ENCODE results near the gene GPR139.

Gene GPR139

DNA sequence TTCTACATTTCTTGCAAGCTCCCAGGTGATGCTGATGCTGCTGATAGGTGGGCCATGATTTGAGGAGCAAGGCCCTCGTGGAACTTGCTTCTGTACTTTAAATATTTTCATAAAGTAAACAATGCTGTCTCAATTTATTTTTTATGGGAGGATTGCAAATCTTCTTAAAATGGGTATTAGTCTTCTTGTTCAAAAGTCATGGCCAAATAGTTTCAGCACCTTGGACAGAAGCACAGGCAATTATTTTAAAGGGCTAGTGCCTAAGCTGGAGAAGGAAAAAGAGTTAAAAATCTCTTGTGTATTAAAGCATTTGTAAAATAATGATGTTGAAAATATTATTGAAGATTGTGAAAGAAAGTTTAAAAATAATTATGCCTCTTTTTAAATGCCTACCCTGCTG, 50.5 kb downstream of the GPR139 start:
- Histone ChIP-seq H3K36me3 (ENCODE audit: insufficient read depth, low read length) (no peaks in the 10 kb centered on the region), H2AFZ (ENCODE audit: low read length, unreplicated experiment) (no peak overlapping the region), H3K27me3 (ENCODE audit: insufficient read depth, low read length) (no peaks in the 10 kb centered on the region), H3K4me3 (ENCODE audit: low read depth, low read length) (no peak overlapping the region), H3K27ac (ENCODE audit: low read depth, low read length) (no peak overlapping the region), H3K79me2 (ENCODE audit: control insufficient read depth, insufficient read depth, low read length, unreplicated experiment) (no peaks in the 10 kb centered on the region), H3K4me1 (ENCODE audit: control insufficient read depth, insufficient read depth, low read length, unreplicated experiment) (no peaks in the 10 kb centered on the region)

DNA sequence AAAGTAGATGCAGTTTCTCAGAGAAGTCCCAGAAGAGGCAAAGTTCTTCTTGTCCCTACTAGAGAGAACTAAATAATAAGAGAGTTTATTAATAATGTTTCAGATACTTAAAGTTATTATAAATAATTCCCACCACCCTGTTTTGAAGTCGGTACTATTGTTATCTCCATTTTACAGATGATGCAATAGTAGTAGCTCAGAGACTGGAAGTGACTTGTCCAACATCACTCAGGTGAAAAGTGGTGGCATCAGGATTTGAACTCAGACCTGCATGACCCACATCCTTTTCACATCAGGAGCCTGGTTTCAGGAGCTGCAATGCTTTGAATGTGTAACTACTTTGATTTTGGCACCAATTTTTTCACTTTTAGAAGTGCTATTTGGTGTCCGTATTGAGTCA, 52.7 kb downstream of the GPR139 start:
- Histone ChIP-seq H3K36me3 (ENCODE audit: insufficient read depth, low read length) (no peaks in the 10 kb centered on the region), H3K79me2 (ENCODE audit: control insufficient read depth, insufficient read depth, low read length, unreplicated experiment) (no peaks in the 10 kb centered on the region), H3K4me1 (ENCODE audit: control insufficient read depth, insufficient read depth, low read length, unreplicated experiment) (no peaks in the 10 kb centered on the region), H2AFZ (ENCODE audit: low read length, unreplicated experiment) (no peak overlapping the region), H3K27ac (ENCODE audit: low read depth, low read length) (no peak overlapping the region), H3K27me3 (ENCODE audit: insufficient read depth, low read length) (no peaks in the 10 kb centered on the region), H3K4me3 (ENCODE audit: low read depth, low read length) (no peak overlapping the region)

DNA sequence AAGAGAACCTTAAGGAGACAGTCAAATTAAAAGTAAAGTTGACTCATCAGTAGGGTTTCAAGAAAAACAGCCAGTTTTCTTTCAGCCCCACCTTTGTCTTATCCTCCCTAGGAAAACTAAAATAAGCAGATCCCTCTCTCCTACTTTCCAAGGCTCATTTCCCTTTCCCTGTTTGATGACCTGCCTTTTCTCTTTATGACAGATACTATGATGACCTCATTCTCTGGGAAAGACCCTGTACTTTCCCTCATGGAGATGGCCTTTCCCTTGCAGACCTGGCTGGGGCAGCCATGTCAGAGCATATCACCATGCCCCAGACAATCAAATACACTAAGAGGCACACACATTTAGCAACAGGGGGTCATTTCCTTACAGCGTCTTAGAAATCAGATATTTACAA, 53.6 kb downstream of the GPR139 start:
- H3K4me1 ChIP-seq (ENCODE audit: control insufficient read depth, insufficient read depth, low read length, unreplicated experiment) = no peaks in the 10 kb centered on the region
- H3K27ac ChIP-seq (ENCODE audit: low read depth, low read length) = no peak overlapping the region
- H3K36me3 ChIP-seq (ENCODE audit: insufficient read depth, low read length) = no peaks in the 10 kb centered on the region
- no peak overlapping the region for H2AFZ ChIP-seq (ENCODE audit: low read length, unreplicated experiment)
- H3K27me3 ChIP-seq (ENCODE audit: insufficient read depth, low read length) = no peaks in the 10 kb centered on the region
- H3K4me3 ChIP-seq (ENCODE audit: low read depth, low read length) = no peak overlapping the region
- H3K79me2 ChIP-seq (ENCODE audit: control insufficient read depth, insufficient read depth, low read length, unreplicated experiment) = no peaks in the 10 kb centered on the region

DNA sequence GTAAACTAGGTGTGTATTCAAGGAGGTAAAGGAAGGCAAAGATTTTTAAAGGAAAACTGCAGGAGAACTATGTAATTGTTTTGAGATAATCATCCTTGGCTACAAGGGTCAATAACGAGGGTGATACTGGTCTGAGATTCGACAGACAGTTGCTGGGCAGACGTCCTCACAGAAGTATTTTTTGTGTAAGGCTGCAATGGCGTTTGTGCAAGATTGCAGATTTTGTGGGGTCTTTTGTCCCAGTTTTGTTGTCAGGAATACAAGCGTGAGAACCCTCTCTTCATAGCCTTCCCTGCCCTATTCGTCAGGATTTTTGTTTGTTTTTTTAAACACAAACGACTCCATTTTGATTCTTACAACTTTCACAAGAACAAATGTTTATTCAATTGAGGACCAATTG, 57.5 kb downstream of the GPR139 start:
- H3K79me2 ChIP-seq (ENCODE audit: control insufficient read depth, insufficient read depth, low read length, unreplicated experiment) = no peaks in the 10 kb centered on the region
- no peaks in the 10 kb centered on the region for H3K4me1 ChIP-seq (ENCODE audit: control insufficient read depth, insufficient read depth, low read length, unreplicated experiment)
- H3K36me3 ChIP-seq (ENCODE audit: insufficient read depth, low read length) = no peaks in the 10 kb centered on the region
- H2AFZ ChIP-seq (ENCODE audit: low read length, unreplicated experiment) = no peak overlapping the region
- no peak overlapping the region for H3K27ac ChIP-seq (ENCODE audit: low read depth, low read length)
- no peaks in the 10 kb centered on the region for H3K27me3 ChIP-seq (ENCODE audit: insufficient read depth, low read length)
- no peak overlapping the region for H3K4me3 ChIP-seq (ENCODE audit: low read depth, low read length)

DNA sequence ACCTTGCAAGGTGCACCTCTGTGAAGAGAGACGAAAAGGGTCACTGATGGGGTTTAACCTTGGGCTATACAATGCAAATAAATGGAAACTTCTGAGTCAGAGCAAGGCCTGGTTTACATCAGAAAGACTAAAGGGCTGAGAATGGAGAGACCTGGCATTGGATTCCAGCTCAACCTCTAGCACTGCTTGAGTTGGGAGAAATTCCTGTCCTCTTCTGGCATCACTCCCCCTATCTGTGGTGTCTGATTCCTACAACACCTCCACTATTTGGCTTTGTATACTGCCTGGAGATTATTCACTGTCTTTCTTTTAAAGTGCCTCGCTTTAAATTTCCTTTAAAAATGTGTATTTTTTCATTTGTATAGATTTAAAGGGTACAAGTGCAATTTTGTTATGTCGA, 68.8 kb downstream of the GPR139 start:
- Histone ChIP-seq H3K4me3 (ENCODE audit: low read depth, low read length) (no peak overlapping the region), H3K27me3 (ENCODE audit: insufficient read depth, low read length) (peaks cover 10% of the 10 kb centered on the region; the same call in 1 of the 2 replicates), H3K27ac (ENCODE audit: low read depth, low read length) (no peak overlapping the region), H2AFZ (ENCODE audit: low read length, unreplicated experiment) (no peak overlapping the region), H3K36me3 (ENCODE audit: insufficient read depth, low read length) (no peaks in the 10 kb centered on the region), H3K79me2 (ENCODE audit: control insufficient read depth, insufficient read depth, low read length, unreplicated experiment) (no peaks in the 10 kb centered on the region), H3K4me1 (ENCODE audit: control insufficient read depth, insufficient read depth, low read length, unreplicated experiment) (no peaks in the 10 kb centered on the region)

DNA sequence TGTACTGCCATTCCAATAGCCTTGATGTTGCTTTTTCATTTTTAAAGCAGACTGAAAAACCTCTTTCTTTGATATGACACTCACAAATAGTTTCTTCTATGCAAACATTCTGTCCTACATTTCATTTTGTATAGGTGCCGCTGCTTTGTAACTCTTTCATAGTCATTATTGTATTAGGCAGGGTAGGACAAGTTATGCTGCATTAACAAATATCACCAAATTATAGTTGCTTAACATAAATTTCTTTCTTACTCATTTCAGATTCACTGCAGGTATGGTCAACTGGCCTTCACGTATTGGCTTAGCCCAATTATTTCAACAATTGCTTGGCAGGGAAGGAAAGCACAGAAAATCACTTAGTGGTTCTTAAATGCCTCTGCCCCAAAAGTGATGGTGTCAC, 70.8 kb downstream of the GPR139 start:
- H3K4me1 ChIP-seq (ENCODE audit: control insufficient read depth, insufficient read depth, low read length, unreplicated experiment) = no peaks in the 10 kb centered on the region
- no peak overlapping the region for H3K27ac ChIP-seq (ENCODE audit: low read depth, low read length)
- no peak overlapping the region for H3K4me3 ChIP-seq (ENCODE audit: low read depth, low read length)
- H3K36me3 ChIP-seq (ENCODE audit: insufficient read depth, low read length) = no peaks in the 10 kb centered on the region
- no peak overlapping the region for H2AFZ ChIP-seq (ENCODE audit: low read length, unreplicated experiment)
- no peaks in the 10 kb centered on the region for H3K79me2 ChIP-seq (ENCODE audit: control insufficient read depth, insufficient read depth, low read length, unreplicated experiment)
- peaks cover 10% of the 10 kb centered on the region; the same call in 1 of the 2 replicates for H3K27me3 ChIP-seq (ENCODE audit: insufficient read depth, low read length)

DNA sequence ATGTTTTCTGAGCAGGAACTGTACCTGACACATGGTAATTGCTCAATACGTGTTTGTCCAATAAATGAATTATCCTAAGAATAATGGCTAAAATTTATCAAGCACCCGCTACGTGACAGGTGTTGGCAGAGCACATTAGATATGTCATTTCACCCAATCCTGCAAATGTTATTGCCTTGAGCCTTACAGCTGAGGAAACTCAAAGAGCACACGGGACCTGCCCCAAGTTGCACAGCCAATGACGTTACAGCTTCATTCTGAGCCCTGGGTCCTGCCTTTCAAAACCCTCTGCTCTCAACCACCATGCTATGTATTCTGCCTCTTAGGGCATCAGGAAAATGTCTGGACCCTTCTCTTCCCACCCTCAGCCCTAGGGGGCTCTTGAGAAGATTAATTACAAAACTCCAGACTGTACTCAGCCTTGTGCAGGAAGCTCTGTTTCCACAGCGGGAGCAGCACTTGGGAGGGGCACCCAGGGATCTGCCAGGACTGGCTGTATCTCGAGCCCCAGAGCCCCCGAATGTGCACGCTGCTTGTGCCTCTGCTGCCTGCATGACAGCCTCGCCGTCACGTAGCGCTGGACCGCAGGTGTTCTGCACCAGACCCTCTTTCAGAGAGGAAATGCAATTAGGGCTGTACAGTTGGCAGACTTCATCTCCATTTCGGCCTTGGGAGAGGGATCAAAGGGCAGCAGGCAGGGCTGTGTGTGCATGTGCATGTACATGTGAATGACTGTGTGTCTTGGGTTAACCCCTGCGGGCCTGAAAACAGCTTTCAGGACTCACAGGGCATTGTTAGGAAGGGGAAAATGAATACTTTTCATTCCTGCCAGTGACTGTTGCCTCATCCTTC, 71.6 kb downstream of the GPR139 start:
- H3K4me1 ChIP-seq (ENCODE audit: control insufficient read depth, insufficient read depth, low read length, unreplicated experiment) = no peaks in the 10 kb centered on the region
- H3K36me3 ChIP-seq (ENCODE audit: insufficient read depth, low read length) = no peaks in the 10 kb centered on the region
- H3K27me3 ChIP-seq (ENCODE audit: insufficient read depth, low read length) = peaks cover 10% of the 10 kb centered on the region; the same call in 1 of the 2 replicates
- no peak overlapping the region for H2AFZ ChIP-seq (ENCODE audit: low read length, unreplicated experiment)
- no peaks in the 10 kb centered on the region for H3K79me2 ChIP-seq (ENCODE audit: control insufficient read depth, insufficient read depth, low read length, unreplicated experiment)
- no peak overlapping the region for H3K4me3 ChIP-seq (ENCODE audit: low read depth, low read length)
- H3K27ac ChIP-seq (ENCODE audit: low read depth, low read length) = no peak overlapping the region

DNA sequence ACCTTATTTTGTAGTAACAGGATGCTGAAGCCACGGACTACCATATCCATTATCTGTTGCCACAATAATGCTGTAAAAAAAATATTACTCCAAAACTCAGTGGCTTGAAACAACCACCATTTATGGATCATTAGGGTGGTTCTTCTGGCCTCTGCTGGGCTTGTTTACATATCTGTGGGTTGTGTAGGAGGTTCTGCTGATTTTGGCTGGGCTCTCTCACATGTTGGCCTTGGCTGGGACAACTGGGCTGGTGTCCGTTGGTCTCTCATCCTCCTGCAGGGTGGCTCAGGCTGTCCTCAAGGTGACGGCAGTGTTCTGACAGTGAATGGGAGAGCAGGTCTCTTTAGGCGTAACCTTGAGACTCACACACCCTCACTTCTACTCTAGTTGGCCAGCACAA, 76.0 kb downstream of the GPR139 start:
- Histone ChIP-seq H3K4me3 (ENCODE audit: low read depth, low read length) (no peak overlapping the region), H3K4me1 (ENCODE audit: control insufficient read depth, insufficient read depth, low read length, unreplicated experiment) (no peaks in the 10 kb centered on the region), H3K27me3 (ENCODE audit: insufficient read depth, low read length) (peaks cover 23% of the 10 kb centered on the region), H3K36me3 (ENCODE audit: insufficient read depth, low read length) (no peaks in the 10 kb centered on the region), H3K79me2 (ENCODE audit: control insufficient read depth, insufficient read depth, low read length, unreplicated experiment) (no peaks in the 10 kb centered on the region), H3K27ac (ENCODE audit: low read depth, low read length) (no peak overlapping the region), H2AFZ (ENCODE audit: low read length, unreplicated experiment) (no peak overlapping the region)

DNA sequence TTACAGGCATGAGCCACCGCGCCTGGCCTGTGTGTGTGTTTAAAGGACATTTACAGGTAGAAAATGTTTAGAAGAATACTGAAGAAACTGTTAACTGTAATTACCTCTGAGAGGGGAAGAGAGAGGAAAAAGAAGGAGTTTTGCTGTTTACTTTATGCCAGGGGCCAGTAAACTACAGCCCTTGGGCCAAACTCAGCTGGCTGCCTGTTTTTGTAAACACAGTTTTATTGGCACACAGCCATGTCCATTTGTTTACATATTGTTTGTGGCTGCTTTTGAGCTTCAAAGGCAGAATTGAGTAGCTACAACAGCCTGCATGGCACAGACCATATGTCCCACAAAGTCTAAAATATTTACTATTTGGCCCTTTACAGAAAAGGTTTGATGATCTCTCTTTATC, 76.4 kb downstream of the GPR139 start:
- Histone ChIP-seq H3K27ac (ENCODE audit: low read depth, low read length) (no peak overlapping the region), H3K27me3 (ENCODE audit: insufficient read depth, low read length) (peaks cover 22% of the 10 kb centered on the region), H3K4me1 (ENCODE audit: control insufficient read depth, insufficient read depth, low read length, unreplicated experiment) (no peaks in the 10 kb centered on the region), H3K4me3 (ENCODE audit: low read depth, low read length) (no peak overlapping the region), H2AFZ (ENCODE audit: low read length, unreplicated experiment) (no peak overlapping the region), H3K36me3 (ENCODE audit: insufficient read depth, low read length) (no peaks in the 10 kb centered on the region), H3K79me2 (ENCODE audit: control insufficient read depth, insufficient read depth, low read length, unreplicated experiment) (no peaks in the 10 kb centered on the region)

DNA sequence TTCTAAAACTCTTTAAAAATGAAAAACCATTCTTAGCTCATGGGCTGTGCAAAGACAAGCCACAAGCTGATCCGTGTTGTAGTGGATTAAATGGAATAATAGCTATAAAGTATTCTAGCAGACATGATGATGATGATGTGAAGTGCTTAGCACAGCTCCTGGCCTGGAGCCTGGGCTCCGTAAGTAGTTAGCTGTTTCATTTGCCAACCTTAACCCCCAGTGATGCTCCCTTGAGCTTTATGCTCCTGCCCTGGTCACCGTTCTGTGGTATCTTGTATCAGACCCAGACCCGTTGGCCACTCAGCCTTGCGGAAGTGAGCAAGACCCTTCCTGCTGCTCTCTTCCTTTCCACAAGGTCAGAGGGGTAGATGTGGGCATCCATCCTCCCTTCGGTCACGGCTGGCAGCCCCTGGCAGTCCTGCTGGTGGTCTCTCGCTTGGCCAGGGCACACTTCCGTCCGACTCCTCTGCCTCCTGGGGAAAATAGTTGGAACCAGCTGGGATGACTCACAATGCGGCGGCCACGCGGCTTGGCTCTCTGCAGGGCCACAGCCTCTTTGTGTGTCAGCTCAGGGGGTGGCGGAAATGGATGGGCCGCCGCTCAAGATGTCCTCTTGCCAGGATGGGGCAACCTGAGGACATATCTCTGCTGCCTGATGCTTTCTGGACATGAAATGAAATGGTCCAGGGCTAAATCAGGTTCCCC, 79.1 kb downstream of the GPR139 start:
- peaks cover 22% of the 10 kb centered on the region for H3K27me3 ChIP-seq (ENCODE audit: insufficient read depth, low read length)
- H3K36me3 ChIP-seq (ENCODE audit: insufficient read depth, low read length) = no peaks in the 10 kb centered on the region
- no peaks in the 10 kb centered on the region for H3K79me2 ChIP-seq (ENCODE audit: control insufficient read depth, insufficient read depth, low read length, unreplicated experiment)
- no peak overlapping the region for H2AFZ ChIP-seq (ENCODE audit: low read length, unreplicated experiment)
- no peak overlapping the region for H3K27ac ChIP-seq (ENCODE audit: low read depth, low read length)
- H3K4me3 ChIP-seq (ENCODE audit: low read depth, low read length) = no peak overlapping the region
- no peaks in the 10 kb centered on the region for H3K4me1 ChIP-seq (ENCODE audit: control insufficient read depth, insufficient read depth, low read length, unreplicated experiment)

DNA sequence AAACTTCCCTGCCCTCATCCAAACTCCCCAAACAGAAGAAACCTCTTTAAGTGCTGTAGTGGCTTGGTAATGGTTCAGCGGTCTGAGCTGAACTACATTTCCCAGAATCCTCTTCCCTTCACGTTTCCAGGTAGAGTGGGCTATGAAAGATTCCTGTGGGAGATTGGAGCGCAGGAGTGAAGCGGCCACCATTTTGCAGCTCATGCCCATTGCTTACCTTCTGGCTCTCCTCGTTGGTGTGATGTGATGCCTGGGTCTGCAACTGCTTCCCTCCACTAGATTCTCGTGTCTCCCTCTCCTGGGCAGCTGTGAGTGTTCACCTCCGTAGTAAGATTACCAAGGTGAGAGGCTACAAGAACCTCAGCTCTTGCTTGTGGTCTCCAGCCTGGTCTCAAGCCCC, 82.1 kb downstream of the GPR139 start:
- H2AFZ ChIP-seq (ENCODE audit: low read length, unreplicated experiment) = no peak overlapping the region
- H3K36me3 ChIP-seq (ENCODE audit: insufficient read depth, low read length) = no peaks in the 10 kb centered on the region
- H3K4me3 ChIP-seq (ENCODE audit: low read depth, low read length) = no peak overlapping the region

More for the DNA sequence above, 82.1 kb downstream of the GPR139 start:
- no peaks in the 10 kb centered on the region for H3K79me2 ChIP-seq (ENCODE audit: control insufficient read depth, insufficient read depth, low read length, unreplicated experiment)
- H3K27me3 ChIP-seq (ENCODE audit: insufficient read depth, low read length) = peaks cover 26% of the 10 kb centered on the region
- no peak overlapping the region for H3K27ac ChIP-seq (ENCODE audit: low read depth, low read length)
- H3K4me1 ChIP-seq (ENCODE audit: control insufficient read depth, insufficient read depth, low read length, unreplicated experiment) = no peaks in the 10 kb centered on the region
